Activated CD8-positive, alpha-beta T cell treated with anti-CD3 and anti-CD28 coated beads for 36 hours (primary cell): ENCODE results near the gene BCOR. TPM values are rescaled to one million over a fixed set of nuclear protein-coding genes. Genes with fewer than 3 reads are reported as not detected.

ENCODE experiments used
- ATAC-seq: fragments of 200-7000 bp; cut with Tn5 transposase; one replicate; pipeline ENCODE4 v1.10.0; 2021; ENCODE audit warnings: mild to moderate bottlenecking, moderate library complexity
- CTCF ChIA-PET: fragments of 350-600 bp; sonication (Branson Sonifier 250); formaldehyde crosslinking; loops from one replicate; lab custom pipeline; 2021; ENCODE audit warnings: antibody characterized with exemption; lab: Charles Lee
- POLR2A ChIA-PET: fragments of 350-600 bp; sonication (Branson Sonifier 250); formaldehyde crosslinking; loops from one replicate; lab custom pipeline; 2021; ENCODE audit warnings: antibody characterized with exemption; lab: Charles Lee
- DNase-seq: peaks from one replicate; pipeline ENCODE4 v3.0.0-alpha.2; 2020
- H3K27ac Mint-ChIP-seq: one replicate; pipeline ENCODE4 v1.8.0; 2021; ENCODE audit warnings: mild to moderate bottlenecking, mixed read lengths
- H3K27me3 Mint-ChIP-seq: one replicate; pipeline ENCODE4 v1.8.0; 2021; ENCODE audit warnings: mixed read lengths
- H3K36me3 Mint-ChIP-seq: one replicate; pipeline ENCODE4 v1.8.0; 2021; ENCODE audit warnings: low read depth, mixed read lengths
- H3K4me1 Mint-ChIP-seq: one replicate; pipeline ENCODE4 v1.8.0; 2021; ENCODE audit warnings: low read depth, mixed read lengths
- H3K4me3 Mint-ChIP-seq: one replicate; pipeline ENCODE4 v1.8.0; 2021; ENCODE audit warnings: mild to moderate bottlenecking, moderate library complexity, mixed read lengths
- H3K9me3 Mint-ChIP-seq: one replicate; pipeline ENCODE4 v1.8.0; 2021; ENCODE audit warnings: mixed read lengths
- intact Hi-C: fragments of 100-400 bp; cut with micrococcal nuclease; formaldehyde crosslinking; loops from one replicate; pipeline ENCODE4 v1.10.0; 2022
- total RNA-seq, 2 experiments: library from RNA; stranded (reverse); gene quantifications; one replicate each; pipeline ENCODE4 v1.2.3, GENCODE V29; 2021
- TF ChIP-seq, protein P1 (sequence below): fragments of 200-600 bp; IDR thresholded peaks from one replicate; pipeline ENCODE4 v1.8.0; 2022; ENCODE audit warnings: antibody characterized with exemption, mild to moderate bottlenecking

The BCOR gene
- total RNA-seq, 2 experiments from 2014 or later = 38.3 to 39.6 TPM

DNA sequence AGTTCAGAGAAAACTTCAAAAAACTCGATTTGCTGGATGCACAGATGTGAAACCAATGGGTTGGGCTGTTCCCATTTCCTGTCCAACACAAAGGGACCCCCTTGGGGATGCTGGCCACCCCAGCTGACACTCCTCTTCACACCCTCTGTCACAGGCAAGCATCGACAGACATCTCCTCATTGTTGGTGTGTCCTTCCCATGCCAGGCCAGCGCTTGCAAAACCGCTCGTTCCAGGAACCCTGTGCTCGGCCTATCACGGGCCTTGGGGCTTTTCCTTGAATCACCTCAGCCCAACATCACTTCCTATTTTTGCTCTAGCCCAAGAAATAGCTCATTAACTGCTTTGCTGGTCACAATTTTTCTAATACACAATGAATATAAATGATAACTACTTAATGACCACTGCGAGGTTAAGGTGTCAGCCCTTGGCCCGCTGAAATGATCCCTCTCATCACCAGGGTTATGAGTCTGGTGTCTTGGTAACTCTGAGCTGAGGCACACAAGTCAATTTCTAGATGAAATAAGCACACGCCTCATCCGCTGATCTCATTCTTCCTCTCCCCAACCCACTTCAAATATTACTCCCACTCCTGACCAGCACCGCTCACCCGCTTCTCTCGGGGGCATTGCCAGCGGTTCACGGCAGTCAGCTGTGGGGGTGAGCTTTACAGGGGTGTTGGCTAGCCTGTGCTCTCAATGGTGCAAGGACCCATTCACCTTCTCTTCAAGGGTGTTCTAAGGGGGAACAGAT is 32.3 kb downstream of the BCOR start:
- peaks cover 53% of the 10 kb centered on the region for H3K36me3 Mint-ChIP-seq
- intact Hi-C loops = no loop called here
- peaks cover 69% of the 10 kb centered on the region for H3K4me1 Mint-ChIP-seq

DNA sequence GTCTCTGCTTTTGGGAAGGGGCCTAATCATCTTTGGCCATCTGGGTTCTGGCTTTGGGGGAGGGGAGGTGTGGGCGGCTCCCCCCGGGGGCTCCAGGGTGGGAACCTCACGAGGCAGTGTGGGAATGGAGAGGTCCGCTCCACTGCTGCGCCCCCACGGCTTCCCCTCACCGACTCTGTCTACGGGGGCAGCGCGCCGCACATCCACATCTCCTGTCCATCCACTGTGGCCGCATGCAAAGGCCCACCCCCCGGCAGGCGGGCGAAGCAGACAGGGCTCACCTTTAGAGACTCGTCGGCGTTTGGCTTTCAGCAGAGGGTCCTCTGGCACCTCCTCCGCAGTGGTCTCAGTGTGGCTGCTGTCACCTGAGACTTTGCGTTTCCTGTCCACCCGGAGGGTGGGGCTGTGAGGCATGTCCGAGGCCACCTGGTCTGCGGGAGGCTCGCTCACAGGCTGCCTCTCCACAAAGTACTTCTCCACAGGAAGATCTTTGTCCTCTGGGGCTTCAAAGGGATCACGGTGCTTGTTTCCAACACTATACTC is 33.6 kb downstream of the BCOR start:
- Mint-ChIP-seq H3K4me1 (peaks cover 67% of the 10 kb centered on the region), H3K27me3 (no peaks in the 10 kb centered on the region), H3K27ac (no peak overlapping the region), H3K4me3 (no peak overlapping the region), H3K36me3 (peaks cover 47% of the 10 kb centered on the region), H3K9me3 (no peaks in the 10 kb centered on the region)
- CTCF ChIA-PET = no interaction called here
- ATAC-seq (no peak), DNase-seq (no peak)
- POLR2A ChIA-PET = no interaction called here
- TF ChIP-seq, protein P1, sequence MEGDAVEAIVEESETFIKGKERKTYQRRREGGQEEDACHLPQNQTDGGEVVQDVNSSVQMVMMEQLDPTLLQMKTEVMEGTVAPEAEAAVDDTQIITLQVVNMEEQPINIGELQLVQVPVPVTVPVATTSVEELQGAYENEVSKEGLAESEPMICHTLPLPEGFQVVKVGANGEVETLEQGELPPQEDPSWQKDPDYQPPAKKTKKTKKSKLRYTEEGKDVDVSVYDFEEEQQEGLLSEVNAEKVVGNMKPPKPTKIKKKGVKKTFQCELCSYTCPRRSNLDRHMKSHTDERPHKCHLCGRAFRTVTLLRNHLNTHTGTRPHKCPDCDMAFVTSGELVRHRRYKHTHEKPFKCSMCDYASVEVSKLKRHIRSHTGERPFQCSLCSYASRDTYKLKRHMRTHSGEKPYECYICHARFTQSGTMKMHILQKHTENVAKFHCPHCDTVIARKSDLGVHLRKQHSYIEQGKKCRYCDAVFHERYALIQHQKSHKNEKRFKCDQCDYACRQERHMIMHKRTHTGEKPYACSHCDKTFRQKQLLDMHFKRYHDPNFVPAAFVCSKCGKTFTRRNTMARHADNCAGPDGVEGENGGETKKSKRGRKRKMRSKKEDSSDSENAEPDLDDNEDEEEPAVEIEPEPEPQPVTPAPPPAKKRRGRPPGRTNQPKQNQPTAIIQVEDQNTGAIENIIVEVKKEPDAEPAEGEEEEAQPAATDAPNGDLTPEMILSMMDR = no peak
- intact Hi-C loops = no loop called here

More for the DNA sequence above, 32.3 kb downstream of the BCOR start:
- ChIA-PET CTCF (interaction anchor here (0.8 kb wide), 1 partner anchor 252 kb away, joined by 3 read pairs; no protein-coding TSS in a partner anchor), POLR2A (no interaction called here)
- Mint-ChIP-seq H3K27me3 (no peaks in the 10 kb centered on the region), H3K9me3 (no peaks in the 10 kb centered on the region), H3K4me3 (peak overlapping the region; percentile 42), H3K27ac (peak overlapping the region; percentile 85)
- ATAC-seq (peak; percentile 68), DNase-seq (peak; percentile 55)
- TF ChIP-seq, protein P1 = no peak

DNA sequence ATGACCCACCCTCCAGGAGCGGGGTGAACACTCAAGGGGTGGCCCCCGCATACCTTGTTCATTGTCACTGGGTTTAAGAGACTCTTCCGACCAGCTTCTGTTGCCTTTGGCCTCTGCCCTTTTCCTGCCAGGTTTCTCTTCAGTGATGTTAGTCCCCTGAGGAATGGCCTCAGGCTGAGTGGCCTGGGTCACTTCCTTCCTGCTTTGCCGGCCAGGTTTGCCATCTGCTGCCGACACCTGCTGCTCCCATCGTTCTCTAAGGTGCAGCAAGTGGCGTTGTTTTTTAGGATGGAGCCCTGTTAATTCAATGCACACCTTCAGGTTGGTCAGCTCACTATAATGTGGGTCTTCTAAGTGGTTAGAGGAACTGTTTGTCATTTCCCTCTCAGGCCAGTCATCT is 34.2 kb downstream of the BCOR start:
- DNase-seq = no peak
- intact Hi-C loops = no loop called here
- TF ChIP-seq, protein P1 = no peak
- no peak overlapping the region for H3K4me3 Mint-ChIP-seq
- no peaks in the 10 kb centered on the region for H3K27me3 Mint-ChIP-seq
- CTCF ChIA-PET = no interaction called here
- H3K27ac Mint-ChIP-seq = no peak overlapping the region
- H3K4me1 Mint-ChIP-seq = peaks cover 61% of the 10 kb centered on the region
- POLR2A ChIA-PET = no interaction called here
- ATAC-seq = no peak
- peaks cover 50% of the 10 kb centered on the region for H3K36me3 Mint-ChIP-seq
- H3K9me3 Mint-ChIP-seq = no peaks in the 10 kb centered on the region

DNA sequence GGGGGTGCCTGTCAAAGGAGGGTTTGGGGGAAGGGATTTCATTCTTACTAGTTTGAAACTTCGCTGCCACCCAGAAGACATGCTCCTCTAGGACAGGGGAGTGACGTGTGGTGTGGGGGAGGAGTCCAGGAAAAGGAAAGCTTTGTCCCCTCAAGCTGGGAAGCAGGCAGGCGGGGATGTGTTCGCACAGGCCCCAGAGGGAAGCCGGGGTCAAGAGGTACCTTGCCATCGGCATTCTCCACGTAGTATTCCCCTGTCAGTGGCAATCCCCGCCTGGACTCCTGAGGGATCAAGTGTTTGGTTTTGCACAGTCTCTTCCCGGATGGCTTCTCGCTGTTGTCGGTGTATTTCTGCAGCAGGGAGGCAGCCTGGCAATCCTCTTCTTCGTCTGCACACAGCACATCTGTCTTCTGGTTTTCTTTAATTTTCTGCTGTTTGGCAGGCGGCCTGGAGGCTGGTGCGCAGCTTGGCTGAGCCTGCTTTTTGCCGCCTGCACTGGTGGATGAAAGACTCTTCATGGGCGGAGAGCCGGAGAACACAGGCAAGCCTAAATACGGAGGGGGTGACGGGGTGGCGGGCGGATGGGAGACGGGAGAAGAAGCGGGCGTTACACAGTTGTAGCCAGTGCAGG is 35.1 kb downstream of the BCOR start:
- Mint-ChIP-seq H3K4me1 (peaks cover 53% of the 10 kb centered on the region), H3K27me3 (no peaks in the 10 kb centered on the region), H3K36me3 (peaks cover 42% of the 10 kb centered on the region), H3K27ac (peak overlapping the region; percentile 46), H3K4me3 (no peak overlapping the region), H3K9me3 (no peaks in the 10 kb centered on the region)
- ATAC-seq = no peak
- intact Hi-C loops = no loop called here
- CTCF ChIA-PET = interaction anchor here (1.0 kb wide), 1 partner anchor 91 kb away, joined by 3 read pairs; no protein-coding TSS in a partner anchor
- DNase-seq = no peak
- TF ChIP-seq, protein P1 = no peak
- POLR2A ChIA-PET = no interaction called here
